DOHH2 (cell line): ENCODE results near the gene CNNM4.

Source experiments
- H3F3A ChIP-seq: fragments of 200-600 bp; sonication (generic), shearing (Covaris generic); 2 replicates; pipeline ENCODE4 v1.6.0; 2016; ENCODE audit warnings: antibody characterized with exemption, mild to moderate bottlenecking; ENCODE audit not compliant: control insufficient read depth, insufficient read depth
- H3K27ac ChIP-seq: fragments of 200-600 bp; sonication (generic); 2 replicates; pipeline ENCODE4 v1.5.1; 2014; ENCODE audit warnings: low read depth, mild to moderate bottlenecking, low read length, moderate library complexity
- H3K27me3 ChIP-seq: fragments of 200-600 bp; sonication (generic); 2 replicates; pipeline ENCODE4 v1.6.1; 2014; ENCODE audit warnings: mild to moderate bottlenecking, low read length, mixed read lengths; ENCODE audit not compliant: control insufficient read depth
- H3K36me3 ChIP-seq: fragments of 200-600 bp; sonication (generic); 2 replicates; pipeline ENCODE4 v1.6.1; 2014; ENCODE audit warnings: mild to moderate bottlenecking, low read length, moderate library complexity, mixed read lengths; ENCODE audit not compliant: control insufficient read depth
- H3K4me1 ChIP-seq: fragments of 200-600 bp; sonication (generic); 2 replicates; pipeline ENCODE4 v1.6.1; 2014; ENCODE audit warnings: mild to moderate bottlenecking, low read length, mixed read lengths; ENCODE audit not compliant: control insufficient read depth
- H3K4me2 ChIP-seq: fragments of 200-600 bp; sonication (generic); 2 replicates; pipeline ENCODE4 v1.6.0; 2014; ENCODE audit warnings: mild to moderate bottlenecking, low read length, moderate library complexity
- H3K4me3 ChIP-seq: fragments of 200-600 bp; sonication (generic); 2 replicates; pipeline ENCODE4 v1.5.1; 2014; ENCODE audit warnings: mild to moderate bottlenecking, low read length, mixed read lengths
- H3K79me2 ChIP-seq: fragments of 200-600 bp; sonication (generic); 2 replicates; pipeline ENCODE4 v1.6.1; 2014; ENCODE audit warnings: mild to moderate bottlenecking, low read length, mixed read lengths; ENCODE audit not compliant: control insufficient read depth
- H3K9me2 ChIP-seq: fragments of 200-600 bp; sonication (generic); replicated peaks from 2 replicates; pipeline ENCODE4 v1.6.1; 2014; ENCODE audit warnings: mild to moderate bottlenecking, low read length, mixed read lengths; ENCODE audit not compliant: control insufficient read depth
- H3K9me3 ChIP-seq: fragments of 200-600 bp; sonication (generic); 2 replicates; pipeline ENCODE4 v1.6.1; 2014; ENCODE audit warnings: antibody characterized with exemption, low read length, mixed read lengths; ENCODE audit not compliant: control insufficient read depth, insufficient read depth
- H4K20me1 ChIP-seq: fragments of 200-600 bp; sonication (generic); 2 replicates; pipeline ENCODE4 v1.6.0; 2014; ENCODE audit warnings: low read depth, mild to moderate bottlenecking, antibody characterized with exemption, low read length, moderate library complexity; ENCODE audit not compliant: control insufficient read depth, insufficient read depth
- CTCF ChIP-seq: fragments of 200-600 bp; sonication (generic); IDR thresholded peaks from one replicate; pipeline ENCODE4 v1.5.1; 2014; ENCODE audit warnings: antibody characterized with exemption, mild to moderate bottlenecking, low read depth, low read length; ENCODE audit not compliant: poor library complexity, severe bottlenecking
- EZH2phosphoT487 ChIP-seq: fragments of 200-600 bp; sonication (generic); IDR thresholded peaks from 2 replicates; pipeline ENCODE4 v1.6.1; 2017; ENCODE audit warnings: borderline replicate concordance, mild to moderate bottlenecking, antibody characterized with exemption, low read length, moderate library complexity, mixed read lengths

Gene CNNM4

GRCh38 chr2:96832408-96832753 lies 71.7 kb downstream of the CNNM4 start:
- no peaks in the 10 kb centered on the region for H3K27me3 ChIP-seq
- H4K20me1 ChIP-seq: no peaks in the 10 kb centered on the region
- no peaks in the 10 kb centered on the region for H3K9me3 ChIP-seq
- peaks cover 21% of the 10 kb centered on the region for H3K4me1 ChIP-seq
- peaks cover 65% of the 10 kb centered on the region for H3K36me3 ChIP-seq
- no peaks in the 10 kb centered on the region for H3K9me2 ChIP-seq
- no peak for TF ChIP-seq CTCF
- no peak for TF ChIP-seq EZH2phosphoT487
- peaks cover 3% of the 10 kb centered on the region for H3F3A ChIP-seq
- H3K79me2 ChIP-seq: no peaks in the 10 kb centered on the region
- H3K4me3 ChIP-seq: no peak overlapping the region
- no peak overlapping the region for H3K27ac ChIP-seq
- peak overlapping the region; percentile 35; the same call in 1 of the 2 replicates for H3K4me2 ChIP-seq

DNA sequence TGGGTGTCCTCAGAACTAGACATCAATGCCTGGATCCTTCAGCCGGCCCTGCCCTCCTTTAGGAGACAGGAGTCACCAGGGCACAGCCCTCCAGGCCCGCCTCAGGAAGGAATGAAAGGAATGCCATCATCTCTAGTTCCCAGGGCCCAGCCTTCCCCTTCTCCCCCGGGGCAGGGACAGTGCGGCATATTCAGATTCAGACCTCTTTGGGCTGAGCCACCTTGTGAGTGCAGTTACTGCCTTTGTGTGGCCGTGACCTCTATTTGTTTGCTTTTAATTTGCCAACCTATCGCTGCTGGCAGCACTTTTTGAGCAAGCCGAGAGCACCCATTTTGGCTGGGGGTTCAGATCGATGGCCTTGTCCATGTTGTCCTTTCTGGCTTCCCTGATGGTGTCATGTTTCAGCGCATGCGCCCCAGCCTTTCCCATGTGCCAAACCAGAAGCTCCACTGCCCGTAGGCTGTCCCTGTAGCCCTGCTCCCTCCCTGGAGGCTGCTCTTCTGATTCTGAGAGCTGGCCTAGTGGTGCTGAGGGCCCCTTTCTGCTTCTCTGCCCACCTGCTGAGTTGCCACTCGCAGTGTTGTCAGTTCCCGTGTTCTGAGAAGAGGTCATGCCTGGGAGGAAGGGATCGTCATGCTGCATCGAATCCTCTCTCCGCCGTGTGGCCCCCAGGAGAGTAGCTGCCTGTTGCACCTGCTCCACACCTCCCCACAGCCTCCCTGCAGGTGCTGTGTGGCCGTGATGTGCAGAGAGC lies 72.2 kb downstream of the CNNM4 start:
- Histone ChIP-seq H3K9me2 (no peaks in the 10 kb centered on the region), H3K4me2 (peak overlapping the region; percentile 35), H3K27me3 (no peaks in the 10 kb centered on the region), H3K36me3 (peaks cover 59% of the 10 kb centered on the region), H3K9me3 (no peaks in the 10 kb centered on the region), H3K4me1 (peaks cover 21% of the 10 kb centered on the region), H4K20me1 (no peaks in the 10 kb centered on the region), H3K79me2 (no peaks in the 10 kb centered on the region), H3K27ac (peak overlapping the region; percentile 37), H3K4me3 (0 out of 2 replicates have a peak overlapping the region, but pooled peaks have one; percentile 10), H3F3A (peaks cover 3% of the 10 kb centered on the region)
- TF ChIP-seq EZH2phosphoT487 (no peak), CTCF (no peak)

- Histone ChIP-seq H3K4me1 (peaks cover 38% of the 10 kb centered on the region), H3K36me3 (peaks cover 34% of the 10 kb centered on the region)
These were observed 75.1 kb downstream of the CNNM4 start for GRCh38 chr2:96835830-96836229.

More at GRCh38 chr2:96835830-96836229, 75.1 kb downstream of the CNNM4 start:
- Histone ChIP-seq H3K79me2 (no peaks in the 10 kb centered on the region), H3K27me3 (no peaks in the 10 kb centered on the region), H3K4me2 (no peak overlapping the region), H3K4me3 (no peak overlapping the region), H3K27ac (no peak overlapping the region), H3K9me2 (no peaks in the 10 kb centered on the region), H3K9me3 (no peaks in the 10 kb centered on the region), H4K20me1 (no peaks in the 10 kb centered on the region), H3F3A (peaks cover 3% of the 10 kb centered on the region)
- TF ChIP-seq CTCF: no peak
- TF ChIP-seq EZH2phosphoT487: no peak
